ENCODE data around the gene SLC45A3. TPM values are rescaled to one million over a fixed set of nuclear protein-coding genes. Genes with fewer than 3 reads are reported as not detected.

The SLC45A3 gene
- total RNA-seq, 4 donors from 2014 or later, result 0.76 to 1.2 (median 1.0) TPM; not detected in 1

- peaks cover 3 to 47% of the 10 kb centered on the region in 2 donors for H3K36me3 ChIP-seq
- in situ Hi-C loops (cut with MboI; ENCODE audit: low sequenced_read_pairs in 4 of 4) (loop anchor here in 1 of 4 donors (5.0 kb wide), 1 partner anchor 53 kb away; no protein-coding TSS in a partner anchor), intact Hi-C loops (cut with DNase I; ENCODE audit: low total_unique reads) (no loop called here)
- no peaks in the 10 kb centered on the region for H3K27me3 ChIP-seq
- TF ChIP-seq CTCF (IDR thresholded peaks at IDR 0.05 in 4 of 5, conservative IDR thresholded peaks at IDR 0.05 in 1 of 5) (no peak), POLR2A (IDR thresholded peaks at IDR 0.05) (no peak)
- no peak for DNase-seq
- ATAC-seq, result no peak
- no peak overlapping the region for H3K4me3 ChIP-seq
- no peaks in the 10 kb centered on the region for H3K9me3 ChIP-seq
- no peak overlapping the region for H3K27ac ChIP-seq
- H3K4me1 ChIP-seq, result peaks cover 8 to 11% of the 10 kb centered on the region in 2 donors
Observed at GRCh38 chr1:205714906-205715246, 34.6 kb upstream of the SLC45A3 start.

- intact Hi-C loops (cut with DNase I; ENCODE audit: low total_unique reads) (no loop called here), in situ Hi-C loops (cut with MboI; ENCODE audit: low sequenced_read_pairs in 4 of 4) (loop anchor here in 1 of 4 donors (5.0 kb wide), 1 partner anchor 52 kb away; no protein-coding TSS in a partner anchor)
- Histone ChIP-seq H3K4me3 (no peak overlapping the region), H3K27me3 (no peaks in the 10 kb centered on the region), H3K36me3 (peaks cover 3 to 42% of the 10 kb centered on the region in 2 donors), H3K9me3 (no peaks in the 10 kb centered on the region), H3K4me1 (peaks cover 11 to 13% of the 10 kb centered on the region in 2 donors), H3K27ac (no peak overlapping the region)
- no peak for DNase-seq
- ATAC-seq, result no peak
- TF ChIP-seq POLR2A (IDR thresholded peaks at IDR 0.05), result no peak
- TF ChIP-seq CTCF (IDR thresholded peaks at IDR 0.05 in 4 of 5, conservative IDR thresholded peaks at IDR 0.05 in 1 of 5), result no peak
Observed at GRCh38 chr1:205714190-205714905, 34.0 kb upstream of the SLC45A3 start.

- no peaks in the 10 kb centered on the region for H3K9me3 ChIP-seq
- H3K36me3 ChIP-seq, result peaks cover 0 to 12% of the 10 kb centered on the region in 2 donors
- peak; percentile 32 for DNase-seq
- no peaks in the 10 kb centered on the region for H3K27me3 ChIP-seq
- peak; percentile 75 to 79 for ATAC-seq
- peaks cover 18 to 22% of the 10 kb centered on the region in 2 donors for H3K4me1 ChIP-seq
- H3K4me3 ChIP-seq, result no peak overlapping the region
- intact Hi-C loops (cut with DNase I; ENCODE audit: low total_unique reads) (loop anchor here (1.0 to 2.0 kb wide), 2 partner anchors 52 to 119 kb away; no protein-coding TSS in a partner anchor), in situ Hi-C loops (cut with MboI; ENCODE audit: low sequenced_read_pairs in 4 of 4) (loop anchor here in 1 of 4 donors (5.0 kb wide), 1 partner anchor 49 kb away; no protein-coding TSS in a partner anchor)
- H3K27ac ChIP-seq, result peak overlapping the region in 1 of 4 donors; percentile 49
- TF ChIP-seq POLR2A (IDR thresholded peaks at IDR 0.05), result no peak
- peak; percentile 68 to 86 (median 74) for TF ChIP-seq CTCF (IDR thresholded peaks at IDR 0.05 in 4 of 5, conservative IDR thresholded peaks at IDR 0.05 in 1 of 5)
Observed at GRCh38 chr1:205711105-205712048, 31.1 kb upstream of the SLC45A3 start.

DNA sequence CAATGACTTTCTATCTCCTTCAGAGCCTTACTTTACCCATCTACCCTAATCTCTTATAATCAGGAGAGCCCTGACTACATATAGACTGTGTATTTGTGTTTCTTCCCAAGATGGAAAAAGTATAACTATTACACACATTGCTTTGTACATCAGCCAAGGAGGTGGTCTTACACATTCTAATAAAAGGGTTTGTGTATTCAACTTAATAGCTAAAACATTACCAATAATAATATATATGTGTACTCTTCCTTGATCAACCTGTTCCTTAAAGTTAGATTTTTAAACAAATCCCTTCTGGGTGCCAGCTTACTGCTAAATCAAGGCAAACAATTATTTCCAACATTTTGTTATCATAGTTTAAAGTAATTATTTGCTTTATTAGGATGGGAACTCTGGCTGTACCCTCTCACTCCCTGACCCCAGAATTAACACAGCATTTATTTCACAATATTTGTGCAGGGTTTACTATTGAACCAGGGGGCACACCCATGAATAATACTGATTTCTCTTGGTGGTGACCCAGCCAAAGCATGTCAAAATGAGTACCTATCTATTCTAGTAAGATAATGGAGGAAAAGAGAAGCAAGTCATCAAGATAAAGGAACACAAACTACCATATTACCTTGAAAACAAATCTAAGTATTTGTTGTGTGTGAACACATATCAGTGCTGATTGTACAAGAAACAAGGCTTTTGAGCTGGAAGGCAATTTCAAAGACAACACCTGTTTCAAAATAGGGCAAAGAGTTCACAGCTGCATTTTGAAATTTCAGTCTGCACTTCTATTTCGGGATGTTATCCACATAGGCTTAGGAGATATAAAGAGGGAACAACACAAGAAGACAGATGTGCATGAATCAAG lies 30.1 kb upstream of the SLC45A3 start:
- in situ Hi-C loops (cut with MboI; ENCODE audit: low sequenced_read_pairs in 4 of 4) (loop anchor here in 1 of 4 donors (5.0 kb wide), 1 partner anchor 48 kb away; no protein-coding TSS in a partner anchor), intact Hi-C loops (cut with DNase I; ENCODE audit: low total_unique reads) (loop anchor here (1.0 to 2.0 kb wide), 2 partner anchors 51 to 118 kb away; no protein-coding TSS in a partner anchor)
- no peaks in the 10 kb centered on the region for H3K27me3 ChIP-seq
- TF ChIP-seq POLR2A (IDR thresholded peaks at IDR 0.05), result no peak
- TF ChIP-seq CTCF (IDR thresholded peaks at IDR 0.05 in 4 of 5, conservative IDR thresholded peaks at IDR 0.05 in 1 of 5), result no peak
- ATAC-seq, result no peak
- no peaks in the 10 kb centered on the region for H3K9me3 ChIP-seq
- peaks cover 0 to 6% of the 10 kb centered on the region in 2 donors for H3K36me3 ChIP-seq
- H3K4me3 ChIP-seq, result no peak overlapping the region
- H3K4me1 ChIP-seq, result peaks cover 18 to 22% of the 10 kb centered on the region in 2 donors
- no peak overlapping the region for H3K27ac ChIP-seq
- no peak for DNase-seq
